PC-9 (cell line): ENCODE data around the gene MOB3A.

Source experiments
- CTCF ChIP-seq: fragments of 200-600 bp; sonication (generic); conservative IDR thresholded peaks from 2 replicates; pipeline ENCODE4 v1.6.1; 2017; ENCODE audit warnings: mixed run types, antibody characterized with exemption, mild to moderate bottlenecking, moderate library complexity
- EZH2 ChIP-seq: fragments of 200-600 bp; sonication (generic); IDR thresholded peaks from 2 replicates; pipeline ENCODE4 v1.8.0; 2017; ENCODE audit warnings: antibody characterized with exemption, low read depth

GRCh38 chr19:2070986-2071673 lies 25.0 kb downstream of the MOB3A start:
- TF ChIP-seq CTCF (no peak), EZH2 (no peak)
